Stimulated activated memory B cell treated with anti-CD40 and anti-IgM and Interleukin-4, amounts not matched to agents 10 μg/mL and 1 μg/mL and 100 μg/mL, for 72 hours (primary cell): ENCODE results near the gene ZSWIM5.
"Not testable (repeated sequence)": the region's sequence is repeated elsewhere in the genome, so short reads cannot be mapped to it uniquely, and the experiment has no call there.

Source experiments
- ATAC-seq: fragments of 150-1000 bp; cut with Tn5 transposase; 2 replicates; pipeline ENCODE4 v1.10.0; 2021
- H3K27ac Mint-ChIP-seq: one replicate; pipeline ENCODE4 v1.8.0; 2022; ENCODE audit warnings: mild to moderate bottlenecking, mixed read lengths
- H3K27me3 Mint-ChIP-seq: one replicate; pipeline ENCODE4 v1.8.0; 2022; ENCODE audit warnings: mixed read lengths
- H3K36me3 Mint-ChIP-seq: one replicate; pipeline ENCODE4 v1.8.0; 2022; ENCODE audit warnings: mixed read lengths
- H3K4me1 Mint-ChIP-seq: one replicate; pipeline ENCODE4 v1.8.0; 2022; ENCODE audit warnings: mixed read lengths
- H3K4me3 Mint-ChIP-seq: one replicate; pipeline ENCODE4 v1.8.0; 2022; ENCODE audit warnings: mild to moderate bottlenecking, moderate library complexity, mixed read lengths
- H3K9me3 Mint-ChIP-seq: one replicate; pipeline ENCODE4 v1.8.0; 2022; ENCODE audit warnings: mixed read lengths

The ZSWIM5 gene

DNA sequence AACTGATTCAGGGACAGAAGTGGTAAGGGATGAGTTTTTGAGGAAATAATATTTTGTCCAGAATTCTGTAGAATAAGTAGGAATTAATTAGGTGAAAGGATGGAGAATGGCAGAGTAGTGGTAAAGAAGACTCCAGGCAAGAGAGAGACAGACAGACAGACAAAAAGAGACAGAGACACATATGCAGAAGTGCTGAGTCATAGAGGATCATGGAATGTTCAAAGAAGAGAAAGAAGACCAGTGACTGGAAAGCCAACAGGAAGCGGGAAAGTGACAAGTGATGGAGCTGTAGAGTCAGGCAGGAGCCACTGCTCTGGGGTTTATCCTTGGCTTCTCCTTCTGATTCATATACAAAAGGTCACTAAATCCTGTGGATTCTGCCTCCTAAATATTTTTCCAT is 108.5 kb downstream of the ZSWIM5 start:
- Mint-ChIP-seq H3K27me3 (peaks cover 27% of the 10 kb centered on the region), H3K4me1 (no peaks in the 10 kb centered on the region), H3K36me3 (no peaks in the 10 kb centered on the region), H3K27ac (no peak overlapping the region), H3K4me3 (no peak overlapping the region), H3K9me3 (no peaks in the 10 kb centered on the region)
- ATAC-seq = no peak

- Mint-ChIP-seq H3K27me3 (peaks cover 27% of the 10 kb centered on the region), H3K4me3 (no peak overlapping the region), H3K9me3 (no peaks in the 10 kb centered on the region), H3K4me1 (no peaks in the 10 kb centered on the region), H3K27ac (no peak overlapping the region), H3K36me3 (no peaks in the 10 kb centered on the region)
- ATAC-seq = no peak
Measured at GRCh38 chr1:45097079-45097478, 109.3 kb downstream of the ZSWIM5 start.

GRCh38 chr1:45095450-45095849 is 111.0 kb downstream of the ZSWIM5 start:
- no peak for ATAC-seq
- Mint-ChIP-seq H3K4me1 (no peaks in the 10 kb centered on the region), H3K27me3 (peaks cover 27% of the 10 kb centered on the region), H3K36me3 (no peaks in the 10 kb centered on the region), H3K4me3 (no peak overlapping the region), H3K27ac (no peak overlapping the region), H3K9me3 (no peaks in the 10 kb centered on the region)

DNA sequence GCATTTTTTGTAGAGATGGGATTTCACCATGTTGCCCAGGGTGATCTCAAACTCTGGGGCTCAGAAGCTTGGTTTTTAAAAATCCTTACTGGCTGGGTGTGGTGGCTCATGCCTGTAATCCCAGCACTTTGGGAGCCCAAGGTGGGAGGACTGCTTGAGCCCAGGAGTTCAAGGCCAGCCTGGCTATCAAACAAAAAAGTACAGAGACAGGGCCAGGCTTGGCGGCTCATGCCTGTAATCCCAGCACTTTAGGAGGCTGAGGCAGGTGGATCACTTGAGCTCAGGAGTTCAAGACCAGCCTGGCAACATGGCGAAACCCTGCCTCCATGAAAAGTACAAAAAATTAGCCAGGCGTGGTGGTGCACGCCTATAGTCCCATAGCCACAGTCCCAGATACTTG is 112.0 kb downstream of the ZSWIM5 start:
- H3K4me3 Mint-ChIP-seq, H3K27ac Mint-ChIP-seq, H3K4me1 Mint-ChIP-seq, H3K36me3 Mint-ChIP-seq, H3K9me3 Mint-ChIP-seq, ATAC-seq: not testable (repeated sequence)
- H3K27me3 Mint-ChIP-seq = peaks cover 20% of the 10 kb centered on the region

GRCh38 chr1:45093334-45093733 is 113.1 kb downstream of the ZSWIM5 start:
- no peak overlapping the region for H3K4me3 Mint-ChIP-seq
- peaks cover 10% of the 10 kb centered on the region for H3K27me3 Mint-ChIP-seq
- H3K4me1 Mint-ChIP-seq = no peaks in the 10 kb centered on the region
- no peaks in the 10 kb centered on the region for H3K36me3 Mint-ChIP-seq
- H3K27ac Mint-ChIP-seq = no peak overlapping the region
- no peaks in the 10 kb centered on the region for H3K9me3 Mint-ChIP-seq
- ATAC-seq = no peak

DNA sequence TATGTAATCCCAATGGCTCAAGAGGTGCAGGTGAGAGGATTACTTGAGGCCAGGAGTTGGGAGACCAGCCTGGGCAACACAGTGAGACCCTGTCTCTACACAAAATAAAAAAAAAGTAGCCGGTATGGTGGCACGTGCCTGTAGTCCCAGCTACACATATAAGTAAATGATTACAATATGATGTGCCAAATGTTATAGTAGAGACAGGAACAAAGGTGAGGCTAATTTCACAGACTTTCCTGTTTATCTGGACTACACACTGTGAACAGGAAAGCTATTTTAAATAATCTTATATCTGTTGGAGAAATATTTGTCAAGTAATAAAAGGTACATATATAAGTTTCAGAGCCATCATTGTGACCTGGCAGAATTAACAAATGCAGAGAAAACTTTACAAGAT is 116.7 kb downstream of the ZSWIM5 start:
- no peak for ATAC-seq
- Mint-ChIP-seq H3K36me3 (no peaks in the 10 kb centered on the region), H3K27ac (no peak overlapping the region), H3K27me3 (no peaks in the 10 kb centered on the region), H3K9me3 (no peaks in the 10 kb centered on the region), H3K4me1 (no peaks in the 10 kb centered on the region), H3K4me3 (no peak overlapping the region)

- H3K27me3 Mint-ChIP-seq = peaks cover 7% of the 10 kb centered on the region
- no peak for ATAC-seq
- H3K4me3 Mint-ChIP-seq = no peak overlapping the region
- no peak overlapping the region for H3K27ac Mint-ChIP-seq
- H3K9me3 Mint-ChIP-seq = peaks cover 2% of the 10 kb centered on the region
- H3K4me1 Mint-ChIP-seq = no peaks in the 10 kb centered on the region
- H3K36me3 Mint-ChIP-seq = peaks cover 4% of the 10 kb centered on the region
Measured at GRCh38 chr1:45084562-45084961, 121.8 kb downstream of the ZSWIM5 start.

DNA sequence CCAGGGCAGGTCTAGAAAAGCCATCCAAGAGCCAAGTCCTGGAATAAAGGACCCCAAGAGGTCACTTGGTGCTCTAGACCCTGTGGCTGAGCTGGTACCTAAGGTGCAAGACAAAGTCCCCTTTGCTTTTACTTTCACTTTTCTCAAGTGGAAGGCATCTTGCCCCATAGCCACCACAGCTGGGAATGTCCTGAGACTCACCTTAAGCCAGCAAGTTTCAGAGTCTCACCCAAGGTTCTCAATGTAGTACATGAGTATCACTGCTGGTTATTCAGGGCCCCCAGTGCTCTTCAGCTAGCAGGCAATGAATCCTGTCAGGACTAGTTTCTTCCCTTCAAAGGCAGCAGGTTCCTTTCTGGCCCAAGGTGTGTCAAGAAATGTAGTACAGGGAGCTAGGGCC is 126.9 kb downstream of the ZSWIM5 start:
- no peaks in the 10 kb centered on the region for H3K4me1 Mint-ChIP-seq
- no peak overlapping the region for H3K27ac Mint-ChIP-seq
- no peak for ATAC-seq
- peaks cover 8% of the 10 kb centered on the region for H3K36me3 Mint-ChIP-seq
- H3K9me3 Mint-ChIP-seq = peaks cover 12% of the 10 kb centered on the region
- no peak overlapping the region for H3K4me3 Mint-ChIP-seq
- H3K27me3 Mint-ChIP-seq = peaks cover 40% of the 10 kb centered on the region

DNA sequence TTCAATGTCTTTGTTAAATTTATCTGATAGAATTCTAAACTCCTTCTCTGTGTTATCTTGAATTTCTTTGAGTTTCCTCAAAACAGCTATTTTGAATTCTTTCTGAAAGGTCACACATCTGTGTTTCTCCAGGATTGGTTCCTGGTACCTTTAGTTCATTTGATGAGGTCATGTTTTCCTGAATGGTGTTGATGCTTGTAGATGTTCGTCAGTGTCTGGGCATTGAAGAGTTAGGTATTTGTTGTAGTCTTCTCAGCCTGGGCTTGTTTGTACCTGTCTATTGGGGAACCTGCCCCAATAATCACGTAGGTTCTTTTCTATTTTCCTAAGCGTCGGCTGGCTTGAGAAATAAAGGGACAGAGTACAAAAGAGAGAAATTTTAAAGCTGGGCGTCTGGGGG is 129.4 kb downstream of the ZSWIM5 start:
- Mint-ChIP-seq H3K9me3 (peaks cover 16% of the 10 kb centered on the region), H3K27me3 (peaks cover 52% of the 10 kb centered on the region), H3K36me3 (peaks cover 14% of the 10 kb centered on the region)
- H3K4me3 Mint-ChIP-seq, H3K4me1 Mint-ChIP-seq, H3K27ac Mint-ChIP-seq, ATAC-seq: not testable (repeated sequence)

DNA sequence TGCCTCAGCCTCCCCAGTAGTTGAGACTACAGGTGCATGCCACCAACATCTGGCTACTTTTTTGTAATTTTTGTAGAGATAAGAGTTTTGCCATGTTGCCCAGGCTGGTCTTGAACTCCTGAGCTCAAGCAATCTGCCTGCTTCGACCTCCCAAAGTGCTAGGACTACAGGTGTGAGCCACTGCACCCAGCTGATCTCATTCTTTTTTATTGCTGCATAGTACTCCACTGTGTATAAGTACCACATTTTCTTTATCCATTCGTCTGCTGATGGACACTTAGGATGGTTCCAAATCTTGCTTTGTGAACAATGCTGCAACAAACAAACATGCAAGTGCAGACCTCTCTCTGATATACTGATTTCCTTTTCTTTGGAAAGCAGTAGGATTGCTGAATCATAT is 134.8 kb downstream of the ZSWIM5 start:
- no peak overlapping the region for H3K27ac Mint-ChIP-seq
- peaks cover 10% of the 10 kb centered on the region for H3K36me3 Mint-ChIP-seq
- ATAC-seq = no peak
- peaks cover 6% of the 10 kb centered on the region for H3K9me3 Mint-ChIP-seq
- H3K27me3 Mint-ChIP-seq = peaks cover 28% of the 10 kb centered on the region
- H3K4me1 Mint-ChIP-seq = no peaks in the 10 kb centered on the region
- no peak overlapping the region for H3K4me3 Mint-ChIP-seq

GRCh38 chr1:45067806-45068205 is 138.6 kb downstream of the ZSWIM5 start:
- no peak overlapping the region for H3K27ac Mint-ChIP-seq
- no peaks in the 10 kb centered on the region for H3K27me3 Mint-ChIP-seq

GRCh38 chr1:45065083-45065482 is 141.3 kb downstream of the ZSWIM5 start:
- H3K4me1 Mint-ChIP-seq = no peaks in the 10 kb centered on the region
- H3K27ac Mint-ChIP-seq = no peak overlapping the region
- ATAC-seq = no peak
- H3K4me3 Mint-ChIP-seq = no peak overlapping the region
- H3K27me3 Mint-ChIP-seq = no peaks in the 10 kb centered on the region
- peaks cover 3% of the 10 kb centered on the region for H3K9me3 Mint-ChIP-seq
- peaks cover 4% of the 10 kb centered on the region for H3K36me3 Mint-ChIP-seq

More at GRCh38 chr1:45067806-45068205, 138.6 kb downstream of the ZSWIM5 start:
- Mint-ChIP-seq H3K4me3 (no peak overlapping the region), H3K36me3 (peaks cover 4% of the 10 kb centered on the region), H3K9me3 (peaks cover 3% of the 10 kb centered on the region), H3K4me1 (no peaks in the 10 kb centered on the region)
- no peak for ATAC-seq

- H3K4me1 Mint-ChIP-seq, H3K27ac Mint-ChIP-seq, ATAC-seq, H3K4me3 Mint-ChIP-seq, H3K9me3 Mint-ChIP-seq, H3K27me3 Mint-ChIP-seq, H3K36me3 Mint-ChIP-seq: not testable (repeated sequence)
Measured at GRCh38 chr1:45062463-45062862, 143.9 kb downstream of the ZSWIM5 start.

DNA sequence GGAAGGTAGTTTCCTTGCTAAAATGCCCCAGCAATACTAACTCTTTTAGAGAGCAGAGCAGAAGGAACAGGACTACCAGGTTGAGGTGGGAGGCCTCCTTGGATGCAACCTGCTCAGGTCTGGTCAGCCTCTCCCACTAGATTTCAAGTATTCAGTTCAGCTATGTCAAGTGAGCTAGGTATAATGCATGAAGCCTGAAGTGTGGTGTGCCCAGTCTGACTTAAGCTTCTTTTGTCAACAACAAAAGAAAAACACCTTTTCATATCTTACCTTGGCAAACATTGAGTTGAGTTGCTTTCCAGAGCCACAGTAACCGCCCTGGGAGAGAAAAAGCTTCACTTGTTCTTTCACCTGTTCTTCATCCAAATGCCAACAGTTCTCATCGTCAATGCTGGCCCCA is 146.6 kb downstream of the ZSWIM5 start:
- ATAC-seq = no peak
- H3K4me1 Mint-ChIP-seq = no peaks in the 10 kb centered on the region

DNA sequence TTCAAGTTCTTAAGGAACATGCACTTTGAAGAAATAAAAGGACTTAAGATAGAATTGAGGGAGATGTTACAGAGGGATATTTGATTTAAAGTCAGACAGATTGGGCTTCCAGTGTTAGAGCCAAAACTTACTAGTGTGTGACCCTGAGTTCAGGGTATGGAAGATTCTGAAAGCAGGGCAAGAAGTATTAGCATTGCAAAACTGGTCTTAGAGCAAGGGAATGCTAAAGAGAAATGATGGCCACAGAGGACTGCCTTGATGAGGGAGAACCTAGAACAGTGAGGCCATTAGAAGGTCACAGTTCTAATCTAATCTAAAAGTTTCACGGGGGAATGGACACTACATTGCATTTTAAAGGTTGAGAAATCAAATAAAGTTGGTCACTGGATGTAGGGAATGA is 148.9 kb downstream of the ZSWIM5 start:
- Mint-ChIP-seq H3K4me3 (no peak overlapping the region), H3K27me3 (no peaks in the 10 kb centered on the region), H3K9me3 (no peaks in the 10 kb centered on the region), H3K36me3 (no peaks in the 10 kb centered on the region), H3K4me1 (peaks cover 11% of the 10 kb centered on the region), H3K27ac (no peak overlapping the region)
- no peak for ATAC-seq

More for the DNA sequence above, 146.6 kb downstream of the ZSWIM5 start:
- Mint-ChIP-seq H3K36me3 (no peaks in the 10 kb centered on the region), H3K9me3 (no peaks in the 10 kb centered on the region), H3K27ac (no peak overlapping the region), H3K4me3 (no peak overlapping the region), H3K27me3 (no peaks in the 10 kb centered on the region)

DNA sequence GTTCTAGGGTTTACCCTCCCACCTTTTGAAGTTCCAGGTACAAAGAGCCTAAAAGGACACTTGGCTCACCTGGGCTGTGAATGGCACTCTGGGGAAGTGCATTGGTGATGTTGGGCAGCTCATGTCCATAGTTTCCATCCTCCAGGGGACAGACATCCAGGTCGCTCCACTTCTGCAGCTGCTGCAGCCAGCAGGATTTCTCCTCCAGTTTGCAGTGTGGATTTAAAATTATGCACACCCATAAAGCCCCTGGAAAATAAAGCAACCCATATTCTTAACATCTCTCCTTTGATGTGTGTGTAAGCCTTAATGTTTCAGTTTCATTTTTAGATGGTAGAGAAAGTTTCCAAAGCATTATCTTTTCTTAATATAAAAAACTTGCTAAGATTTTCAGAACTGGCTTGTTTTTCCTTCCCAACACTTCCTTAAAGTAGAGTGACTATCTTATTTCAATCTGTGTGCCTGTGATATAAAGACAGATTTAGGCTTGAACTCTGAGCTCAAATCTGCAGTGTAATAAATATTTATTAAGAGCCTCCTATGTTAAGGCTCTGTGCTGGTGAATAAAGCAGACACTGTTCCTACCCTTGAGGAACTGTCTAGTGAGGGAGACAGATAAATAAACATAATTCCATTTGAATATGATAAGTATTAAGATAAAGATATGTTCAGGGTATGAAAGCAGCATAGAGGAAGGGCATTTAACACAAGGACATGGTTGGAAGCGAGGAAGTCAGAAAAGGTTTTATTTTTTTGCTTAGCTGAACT is 155.2 kb downstream of the ZSWIM5 start:
- Mint-ChIP-seq H3K4me3 (no peak overlapping the region), H3K4me1 (peaks cover 22% of the 10 kb centered on the region), H3K9me3 (no peaks in the 10 kb centered on the region), H3K27ac (peak overlapping the region; percentile 78), H3K27me3 (no peaks in the 10 kb centered on the region), H3K36me3 (no peaks in the 10 kb centered on the region)
- no peak for ATAC-seq
